HG02840 (cell line): ENCODE results near the gene NCOA5.
A peak's percentile ranks its signal among the peaks of the same experiment; 100 is the strongest.

ENCODE experiments used
- ATAC-seq: cut with Tn5 transposase; IDR thresholded peaks from one replicate; pipeline ENCODE4 v1.9.1; 2021; ENCODE audit warnings: mild to moderate bottlenecking, moderate library complexity, moderate number of reproducible peaks; ENCODE audit not compliant: unreplicated experiment, low FRiP score

NCOA5 gene

DNA sequence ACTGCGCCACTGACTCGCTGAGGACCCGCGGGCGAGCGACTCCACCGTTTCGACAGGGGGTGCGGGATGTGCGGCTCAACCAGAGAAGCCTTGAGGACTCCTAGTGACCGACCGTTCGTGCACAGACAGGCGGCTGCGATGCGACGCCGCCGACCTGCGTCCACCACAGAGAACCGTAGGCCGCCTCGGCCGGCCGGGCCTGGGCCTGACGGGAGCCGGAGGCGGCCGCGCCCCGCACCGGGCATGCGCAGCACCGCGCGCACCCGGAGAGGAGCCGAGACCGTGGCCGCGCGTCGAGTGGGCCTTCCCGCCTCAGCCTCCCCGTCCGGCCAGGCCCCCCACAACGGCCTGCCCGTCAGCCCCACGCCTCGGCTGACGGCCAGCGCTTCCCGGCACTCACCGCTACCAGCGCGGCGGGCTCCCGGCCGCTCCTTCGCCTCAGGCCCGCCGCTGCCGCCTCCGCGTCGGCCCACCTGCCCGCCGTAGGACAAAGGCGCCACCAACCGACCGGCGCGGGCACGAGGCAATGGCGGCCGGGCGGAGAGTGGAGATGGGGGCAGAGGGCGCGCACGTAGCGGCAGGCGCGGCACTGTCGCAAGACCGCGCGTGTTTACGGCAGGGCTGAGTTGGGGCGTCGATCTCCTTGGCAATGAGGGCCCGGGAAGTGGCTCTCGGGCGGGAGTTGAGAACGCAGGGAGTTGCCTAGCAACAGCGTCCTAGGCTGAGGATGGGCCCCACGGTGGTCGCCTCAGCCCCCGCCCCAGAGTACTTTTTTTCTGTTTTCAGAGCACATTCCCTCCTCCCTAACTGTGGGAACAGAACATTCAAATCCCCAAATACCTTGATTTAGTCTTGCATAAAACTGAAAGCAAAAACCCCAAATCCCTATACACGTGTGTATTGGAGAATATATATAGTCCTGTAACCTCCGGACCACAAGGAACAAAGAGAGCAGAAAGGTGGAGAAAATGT, at the start of gene NCOA5:
NCOA5 (minus strand) TSS at position 546 of the 972 bp plus-strand sequence. CDS start 10,538 bp downstream, outside the sequence.
- ATAC-seq, result peak; percentile 79

DNA sequence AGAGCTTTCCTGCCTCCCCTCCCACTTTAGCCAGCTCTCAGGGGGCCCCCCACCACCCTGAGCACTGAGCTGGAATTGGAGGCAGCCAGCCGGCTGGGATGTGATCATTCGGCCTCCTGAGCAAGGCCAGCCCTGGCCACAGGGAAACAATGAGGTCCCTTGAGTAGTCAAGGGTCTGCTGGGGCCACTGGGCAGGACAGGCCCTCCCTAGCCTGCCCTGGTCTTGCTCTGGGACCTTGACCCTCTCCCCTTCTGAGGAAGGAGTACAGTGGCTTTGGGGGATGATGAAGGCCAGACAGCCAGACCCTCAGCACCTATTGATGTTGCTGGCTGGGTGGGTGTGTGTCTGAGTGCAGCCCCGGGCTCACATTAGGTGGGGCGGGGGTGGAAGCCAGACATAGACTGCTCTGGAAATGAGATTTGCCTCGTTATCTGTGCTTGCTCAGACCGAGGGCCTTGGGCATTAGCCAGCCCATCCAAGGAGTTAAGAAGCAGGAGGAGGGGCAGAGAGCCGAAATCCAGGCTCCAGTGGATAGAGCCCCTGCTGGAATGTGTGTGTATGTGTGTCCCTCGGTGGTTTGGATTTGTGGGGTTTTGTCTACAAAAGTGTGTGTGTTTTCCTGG, 49.6 kb upstream of the NCOA5 start:
- ATAC-seq, result no peak

DNA sequence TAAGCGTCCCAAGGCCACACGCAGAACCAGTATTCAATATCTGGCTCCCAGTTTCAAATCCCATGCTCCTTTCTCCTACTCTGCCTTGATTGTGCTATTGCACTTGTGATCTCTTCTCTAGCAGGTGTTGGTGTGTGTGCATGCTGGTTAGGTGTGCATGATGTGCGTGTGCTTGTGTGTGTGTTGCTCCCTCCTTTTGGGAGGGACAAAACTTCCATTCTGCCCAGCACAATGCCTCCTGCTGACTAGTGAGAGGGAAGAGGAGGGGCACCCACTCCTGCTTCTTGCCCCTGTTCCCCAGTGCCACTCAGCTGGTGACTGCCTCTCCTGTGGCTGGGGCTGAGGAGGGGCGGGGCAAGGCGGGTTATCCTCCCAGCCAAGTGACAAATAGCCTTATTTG, 48.1 kb upstream of the NCOA5 start:
- no peak for ATAC-seq

DNA sequence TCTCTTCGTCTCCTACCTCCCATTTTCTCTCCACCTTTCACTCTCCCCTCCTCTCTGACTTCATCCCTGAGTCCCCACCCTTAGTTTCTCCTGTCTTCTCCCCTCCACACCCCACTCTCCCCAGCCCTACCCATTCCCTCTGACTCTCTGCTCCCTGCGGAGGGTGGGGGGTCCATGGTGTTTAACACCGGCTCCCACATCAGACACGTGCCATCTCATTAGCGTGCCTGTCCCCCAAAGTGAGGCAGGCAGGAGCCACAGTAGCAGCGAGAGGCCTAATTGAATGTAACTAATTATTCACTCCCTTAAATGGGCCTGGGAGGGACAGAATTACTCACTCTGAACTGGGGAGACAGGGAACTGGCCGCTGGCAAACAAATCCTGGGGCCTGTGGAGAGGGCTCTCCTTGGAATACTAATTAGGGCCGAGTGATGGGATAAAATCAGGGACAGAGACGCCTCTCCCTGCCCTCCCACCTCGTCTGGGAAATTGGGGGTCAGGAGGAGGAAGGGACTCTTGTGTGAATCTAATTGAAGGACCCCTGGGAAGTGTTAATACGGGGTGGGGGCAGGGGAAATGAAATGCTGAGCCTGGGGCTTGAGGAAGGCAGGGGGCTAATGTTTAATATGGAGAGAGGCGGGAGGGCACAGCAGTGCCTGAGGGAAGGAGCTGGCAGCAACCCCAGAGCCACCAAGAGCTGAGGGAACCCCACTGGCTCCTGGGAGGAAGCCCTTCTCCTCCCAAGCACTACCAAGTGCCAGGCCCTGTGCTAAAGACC, 46.3 kb upstream of the NCOA5 start:
- ATAC-seq, result no peak

DNA sequence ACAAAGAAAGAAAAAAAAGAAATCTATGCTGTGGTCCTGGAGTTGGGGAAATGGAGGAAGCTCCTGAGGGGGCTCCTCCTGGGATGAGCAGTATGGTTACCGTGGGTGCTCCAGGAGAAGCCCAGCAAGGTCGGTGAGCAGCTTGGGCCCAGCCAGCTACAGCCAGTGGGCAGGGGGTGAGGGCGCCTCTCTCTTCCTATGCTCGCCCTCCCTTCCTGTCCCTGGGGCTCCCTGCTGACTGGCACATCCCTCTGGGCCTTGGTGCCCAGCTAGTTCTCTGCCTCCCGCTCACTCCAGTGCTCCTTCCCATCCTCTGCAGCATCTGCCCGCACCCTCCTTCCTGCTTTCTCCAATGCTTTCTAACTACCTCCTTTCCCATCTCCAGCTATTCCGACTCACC, 45.0 kb upstream of the NCOA5 start:
- ATAC-seq, result no peak

DNA sequence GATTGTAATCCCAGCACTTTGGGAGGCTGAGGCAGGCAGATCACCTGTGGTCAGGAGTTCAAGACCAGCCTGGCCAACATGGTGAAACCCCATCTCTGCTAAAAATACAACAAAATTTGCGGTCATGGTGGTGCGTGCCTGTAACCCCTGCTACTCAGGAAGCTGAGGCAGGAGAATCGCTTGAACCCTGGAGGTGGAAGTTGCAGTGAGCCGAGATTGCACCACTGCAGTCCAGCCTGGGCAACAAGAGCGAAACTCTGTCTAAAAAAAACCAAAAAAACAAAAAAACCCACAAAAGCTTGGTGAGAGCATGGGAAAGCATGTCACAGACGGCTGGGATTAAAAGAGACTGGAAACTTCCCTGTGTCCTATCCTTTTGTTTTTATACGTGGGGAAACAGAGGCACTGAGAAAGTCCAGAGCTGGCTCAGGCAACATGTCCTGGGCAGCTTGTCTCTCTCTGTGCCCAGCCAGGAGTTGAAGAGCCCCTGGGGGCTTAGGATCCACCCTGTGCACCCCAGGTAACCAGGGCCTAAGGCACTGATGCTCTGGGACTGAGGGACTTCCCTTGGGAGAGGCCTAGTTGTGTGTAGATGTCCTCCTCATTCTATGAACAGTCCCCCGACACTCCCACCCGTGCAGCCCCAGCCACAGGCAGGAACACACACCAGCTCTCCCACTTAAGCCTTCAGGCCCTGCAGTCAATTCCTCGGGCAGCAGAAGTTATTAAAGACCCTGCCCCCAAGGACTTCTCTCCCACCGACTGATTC, 44.3 kb upstream of the NCOA5 start:
- ATAC-seq, result no peak

DNA sequence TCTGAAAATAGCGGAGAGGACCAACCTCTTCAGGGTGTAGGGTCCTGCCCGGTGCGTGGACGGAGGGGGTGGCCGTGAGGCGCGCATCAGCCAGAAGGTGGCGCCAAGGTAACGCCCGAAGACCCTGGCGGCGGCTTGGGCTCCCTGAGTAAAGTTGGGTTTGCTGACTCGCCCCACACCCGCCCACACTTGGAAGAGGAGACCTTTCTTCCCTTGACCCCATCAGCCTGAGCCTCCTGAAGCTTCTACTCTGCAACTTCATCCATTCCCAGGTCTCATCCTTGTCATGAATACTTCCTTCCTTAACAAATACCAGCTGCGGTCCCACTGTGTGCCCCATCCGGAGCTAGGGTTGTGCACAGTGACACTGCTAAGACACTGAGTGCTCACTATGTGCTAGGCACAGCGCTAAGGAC, 43.0 kb upstream of the NCOA5 start:
- ATAC-seq, result no peak

DNA sequence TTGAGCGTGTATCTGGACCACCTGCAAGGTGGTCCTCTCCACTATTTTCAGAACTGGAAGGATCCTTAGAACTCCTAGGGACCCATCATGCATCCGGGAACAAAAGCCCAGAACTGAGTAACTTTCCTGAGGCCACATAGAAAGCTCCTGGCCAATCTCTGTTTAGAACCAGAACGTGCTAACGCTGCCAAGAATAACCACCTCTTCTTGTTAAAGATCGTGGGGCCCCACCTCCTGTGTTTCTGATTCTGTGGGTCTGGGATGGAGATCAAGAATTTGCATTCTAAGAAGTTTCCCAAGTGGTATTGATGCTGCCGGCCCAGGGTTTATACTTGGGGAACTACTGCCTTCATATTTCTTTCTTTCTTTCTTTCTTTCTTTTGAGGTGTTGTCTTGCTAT, 41.6 kb upstream of the NCOA5 start:
- ATAC-seq, result no peak

DNA sequence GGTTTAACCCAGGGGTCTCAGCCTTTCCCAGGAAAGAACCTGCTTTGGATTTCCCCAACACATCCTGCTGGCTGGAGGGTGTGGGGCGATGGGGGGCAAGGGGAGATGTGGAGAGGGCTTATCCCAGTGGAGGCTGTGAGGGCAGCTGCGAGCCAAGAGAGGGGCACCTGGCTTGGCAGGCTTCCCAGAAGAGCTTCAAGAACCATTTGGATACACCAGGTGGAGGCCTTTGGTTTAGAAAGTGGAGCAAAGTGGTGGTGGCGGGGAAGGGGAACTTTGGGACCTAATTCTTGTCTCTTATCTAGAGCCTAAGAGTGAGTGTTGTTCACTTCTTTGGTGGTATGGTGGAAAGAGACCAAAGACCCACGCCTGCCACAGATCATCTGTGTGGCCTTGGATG, 40.8 kb upstream of the NCOA5 start:
- ATAC-seq, result no peak

DNA sequence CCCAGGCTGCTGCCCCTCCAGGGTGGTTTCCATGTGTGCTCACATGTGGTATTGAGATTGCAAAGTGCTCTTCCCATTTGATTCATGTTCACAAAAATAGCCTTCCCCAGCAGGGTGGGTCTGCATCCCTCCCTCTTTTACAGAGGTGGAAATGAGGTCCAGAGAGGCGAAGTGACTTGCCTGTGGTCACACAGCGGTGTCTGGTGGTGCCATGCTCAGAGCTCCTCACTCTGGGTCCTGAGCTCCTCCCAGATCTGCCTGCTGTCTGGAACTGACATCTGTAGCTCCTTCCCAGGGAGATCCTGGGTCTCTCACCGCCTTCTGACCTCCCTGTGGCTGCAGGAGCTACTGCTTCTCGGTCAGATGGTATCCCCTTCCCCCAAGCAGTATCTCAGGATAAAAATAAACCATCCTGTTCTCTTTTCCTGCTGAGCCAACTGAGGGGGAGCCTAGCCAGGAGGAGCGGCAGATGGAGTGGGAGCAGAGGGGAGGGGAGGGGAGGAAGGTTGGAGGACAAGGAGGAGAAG, 40.3 kb upstream of the NCOA5 start:
- ATAC-seq, result no peak

DNA sequence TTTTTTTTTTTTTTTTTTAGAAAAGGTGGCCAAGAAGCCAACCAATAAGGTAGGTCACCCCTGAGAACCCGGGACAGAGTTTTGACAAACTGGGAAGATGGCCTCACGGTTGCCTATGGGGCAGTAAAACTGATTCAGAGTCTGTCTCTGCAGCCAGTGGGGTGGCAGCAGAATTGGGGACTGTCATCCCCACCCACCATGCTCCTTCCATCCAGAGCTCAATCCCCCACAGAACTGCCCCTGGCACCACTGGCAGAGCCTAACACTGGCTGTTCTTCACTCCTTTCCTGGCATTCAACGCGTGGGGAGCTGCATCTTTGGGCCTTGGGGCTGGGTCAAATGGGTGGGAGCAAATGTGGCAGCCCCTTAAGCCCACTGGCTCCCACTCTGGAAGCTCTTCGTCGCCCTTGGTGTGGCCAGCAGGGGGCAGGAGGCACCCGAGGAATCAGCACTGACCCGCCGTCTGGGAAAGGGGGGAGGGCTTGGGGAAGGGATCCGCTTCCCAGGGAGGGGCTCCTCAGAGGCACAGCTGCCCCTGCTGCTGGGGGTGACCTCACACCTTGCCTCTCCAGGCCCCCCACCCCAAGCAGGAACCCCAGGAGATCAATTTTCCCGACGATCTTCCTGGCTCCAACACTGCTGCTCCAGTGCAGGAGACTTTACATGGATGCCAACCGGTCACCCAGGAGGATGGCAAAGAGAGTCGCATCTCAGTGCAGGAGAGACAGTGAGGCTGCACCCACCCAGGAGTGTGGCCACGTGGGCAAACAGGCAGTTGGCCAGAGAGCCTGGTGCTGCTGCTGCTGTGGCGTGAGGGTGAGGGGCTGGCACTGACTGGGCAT, 38.8 kb upstream of the NCOA5 start:
- no peak for ATAC-seq

DNA sequence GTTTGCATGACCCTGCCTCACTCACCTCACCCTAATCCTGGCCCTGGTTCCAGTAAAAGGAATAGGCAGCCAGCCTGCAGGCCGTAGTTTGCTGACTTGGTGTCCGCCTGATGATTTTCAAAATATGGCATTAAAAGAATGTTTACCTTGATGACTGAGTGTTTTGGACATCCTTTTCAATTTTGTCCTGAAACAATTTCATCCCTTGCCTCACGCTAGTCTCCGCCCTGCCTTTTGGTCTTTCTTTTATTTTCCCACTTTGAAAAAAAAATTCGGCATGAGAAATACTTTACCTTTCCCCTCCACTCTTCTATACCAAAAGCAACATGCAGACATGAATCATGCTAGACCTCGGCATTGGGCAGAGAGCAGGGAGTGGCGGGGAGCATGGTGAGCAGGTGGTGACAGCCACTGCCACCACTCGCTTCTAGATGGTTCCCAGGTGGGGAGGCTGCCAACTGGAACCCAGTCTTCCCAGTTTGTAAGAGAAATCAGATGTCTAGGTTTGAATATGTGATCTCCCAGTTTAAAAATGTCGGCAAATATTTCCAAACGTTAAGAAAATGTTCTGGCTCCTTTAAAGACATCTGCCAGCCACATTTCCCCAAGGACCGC, 37.7 kb upstream of the NCOA5 start:
- ATAC-seq, result no peak

DNA sequence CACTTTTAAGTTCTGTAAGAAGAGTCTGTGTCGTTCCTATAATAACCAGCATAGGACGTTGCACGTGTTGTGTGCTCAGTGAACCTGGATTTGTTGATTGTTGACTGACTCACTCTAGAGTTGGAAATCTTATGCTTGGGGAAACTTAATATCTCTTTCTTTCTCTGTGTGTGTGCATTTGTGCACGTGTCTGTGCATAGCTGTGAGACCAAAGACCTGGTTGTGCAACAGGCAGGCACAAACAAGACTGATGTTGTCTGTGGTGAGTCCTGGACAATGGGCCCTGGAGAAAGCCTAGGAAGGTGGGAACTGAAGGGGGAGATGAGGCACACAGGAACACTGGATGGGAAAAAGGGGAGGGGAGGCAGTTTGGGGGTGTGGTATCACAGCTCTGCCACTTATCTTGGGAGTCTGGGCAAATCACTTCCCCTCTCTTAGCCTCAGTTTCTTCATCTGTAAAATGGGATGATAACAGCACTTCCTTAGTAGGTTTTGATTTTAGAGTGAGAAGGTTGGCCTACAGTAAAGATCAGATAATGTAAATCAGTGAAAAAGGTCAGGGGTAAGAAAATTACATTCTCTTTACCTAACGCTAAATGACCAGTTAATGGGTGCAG, 36.8 kb upstream of the NCOA5 start:
- no peak for ATAC-seq

DNA sequence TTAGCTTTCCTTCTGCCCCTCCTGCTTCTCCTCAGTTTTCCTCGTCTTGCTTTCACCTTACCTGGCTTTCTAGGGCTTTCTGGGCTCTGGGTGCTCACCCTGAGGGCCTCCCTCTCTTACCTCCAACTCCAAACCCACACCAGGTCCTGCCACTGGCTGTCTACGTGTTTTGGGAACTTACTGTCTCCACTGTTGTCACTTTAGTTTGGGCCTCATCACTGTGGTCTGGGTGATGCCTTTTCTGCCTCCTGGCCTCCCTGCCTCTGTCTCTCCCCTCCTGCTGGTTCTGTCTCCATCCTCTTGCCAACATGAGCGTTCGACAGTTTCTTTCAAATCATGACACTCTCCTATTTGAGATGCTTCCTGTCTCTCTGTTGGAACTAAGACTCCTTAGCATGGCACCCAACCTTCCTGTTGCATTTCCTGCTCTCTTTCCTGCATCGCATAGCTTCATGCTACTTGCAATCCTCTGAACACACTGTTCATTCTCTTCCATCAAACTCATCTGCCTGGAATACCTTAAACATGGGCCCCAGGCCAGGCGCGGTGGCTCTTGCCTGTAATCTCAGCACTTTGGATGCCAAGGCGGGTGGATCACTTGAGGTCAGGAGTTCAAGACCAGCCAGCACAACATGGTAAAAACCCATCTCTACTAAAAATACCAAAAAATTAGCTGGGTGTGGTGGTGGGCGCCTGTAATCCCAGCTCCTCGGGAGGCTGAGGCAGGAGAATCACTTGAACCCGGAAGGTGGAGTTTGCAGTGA, 33.9 kb upstream of the NCOA5 start:
- ATAC-seq, result no peak

DNA sequence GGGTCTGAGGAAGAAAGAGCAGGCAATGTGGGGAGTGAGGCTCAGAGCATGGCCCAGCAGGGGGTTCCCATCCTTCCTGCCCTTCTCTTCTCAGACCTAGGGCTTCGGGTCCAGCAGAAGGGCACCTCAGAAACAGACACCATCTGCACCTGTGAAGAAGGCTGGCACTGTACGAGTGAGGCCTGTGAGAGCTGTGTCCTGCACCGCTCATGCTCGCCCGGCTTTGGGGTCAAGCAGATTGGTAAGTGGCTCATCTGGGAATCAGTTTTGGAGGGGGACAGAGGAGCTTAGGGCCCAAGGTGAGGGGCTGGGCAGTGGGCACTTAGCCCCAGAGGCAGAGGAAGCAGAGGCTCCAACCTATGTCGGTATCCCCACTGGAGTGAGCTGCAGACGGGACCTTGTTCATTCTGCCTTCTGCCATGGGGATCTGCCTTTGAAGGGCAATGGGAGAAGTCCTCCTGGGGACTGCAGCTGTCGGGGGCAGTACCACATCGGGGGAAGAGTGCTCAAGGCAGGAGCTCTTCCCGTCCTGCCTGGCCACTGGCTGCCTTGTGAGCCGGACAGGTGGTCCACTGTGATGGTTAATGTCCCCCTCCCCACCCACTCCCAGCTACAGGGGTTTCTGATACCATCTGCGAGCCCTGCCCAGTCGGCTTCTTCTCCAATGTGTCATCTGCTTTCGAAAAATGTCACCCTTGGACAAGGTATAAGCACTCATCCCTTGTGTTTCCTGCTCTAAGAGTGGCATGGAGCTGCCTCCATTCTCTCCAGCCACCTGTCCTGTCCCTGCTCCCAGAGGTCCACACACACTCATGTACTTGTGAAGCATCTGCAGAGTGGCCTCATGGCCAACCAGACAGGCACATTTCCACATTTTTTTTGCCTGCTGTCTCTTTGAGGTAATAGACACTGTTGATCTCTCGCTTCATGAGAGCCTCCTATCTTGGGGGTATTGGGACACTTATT, 33.0 kb upstream of the NCOA5 start:
- ATAC-seq, result no peak

DNA sequence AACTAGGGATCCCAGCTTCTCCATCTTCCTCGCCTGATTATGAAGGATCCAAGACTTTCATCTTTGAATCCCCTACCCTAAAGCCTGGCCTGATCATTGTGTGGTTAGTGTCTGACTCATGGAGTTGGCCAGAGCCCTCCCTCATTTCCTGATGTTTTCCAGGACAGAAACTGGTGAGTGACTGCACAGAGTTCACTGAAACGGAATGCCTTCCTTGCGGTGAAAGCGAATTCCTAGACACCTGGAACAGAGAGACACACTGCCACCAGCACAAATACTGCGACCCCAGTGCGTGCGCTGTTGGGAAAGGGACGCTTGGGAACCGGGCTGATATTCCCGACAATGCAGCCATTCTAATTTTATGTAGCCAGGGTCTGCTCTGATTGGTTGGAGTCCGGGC, 32.3 kb upstream of the NCOA5 start:
- ATAC-seq, result no peak
